ENCODE results near the gene DOCK9. TPM values are rescaled to one million over a fixed set of nuclear protein-coding genes. Genes with fewer than 3 reads are reported as not detected.

The DOCK9 gene
- total and polyA plus RNA-seq, 2 experiments from 2014 or later: 8.5 to 57.7 TPM

- TF ChIP-seq CTCF (conservative IDR thresholded peaks at IDR 0.05; ENCODE audit: low read depth in 2 of 2) (no peak), REST (IDR thresholded peaks at IDR 0.05; ENCODE audit: unreplicated experiment) (no peak), EZH2phosphoT487 (IDR thresholded peaks at IDR 0.05; ENCODE audit: unreplicated experiment) (no peak), STAT1 (IDR thresholded peaks at IDR 0.05; ENCODE audit: unreplicated experiment) (no peak), ZNF114 (CRISPR knock-in tag; IDR thresholded peaks at IDR 0.05) (no peak), EZH2 (IDR thresholded peaks at IDR 0.05; ENCODE audit: low read depth, unreplicated experiment) (no peak), CREB1 (CRISPR knock-in tag; IDR thresholded peaks at IDR 0.05; ENCODE audit: low read depth) (no peak), ETS1 (IDR thresholded peaks at IDR 0.05) (no peak)
These were observed 70.9 kb downstream of the DOCK9 start (continued) for GRCh38 chr13:98906746-98907502.

GRCh38 chr13:98905199-98905598 is 72.7 kb downstream of the DOCK9 start:
- ATAC-seq: no peak
- no peak overlapping the region for H3K27ac ChIP-seq (ENCODE audit: low read depth)
- no peak overlapping the region; the same call in 2 of the 3 replicates for H3K4me3 Mint-ChIP-seq

More at GRCh38 chr13:98905199-98905598, 72.7 kb downstream of the DOCK9 start:
- no peaks in the 10 kb centered on the region for H4K20me1 ChIP-seq (replicated peaks; ENCODE audit: insufficient read depth)
- no peaks in the 10 kb centered on the region for H3K79me2 ChIP-seq (replicated peaks; ENCODE audit: insufficient read depth)
- H3K36me3 ChIP-seq (ENCODE audit: insufficient read depth): no peaks in the 10 kb centered on the region
- no peaks in the 10 kb centered on the region for H3K27me3 ChIP-seq (ENCODE audit: insufficient read depth)
- no peak for DNase-seq (ENCODE audit: low spot score)
- Mint-ChIP-seq H3K27ac (no peak overlapping the region), H3K36me3 (ENCODE audit: low read depth) (no peaks in the 10 kb centered on the region), H3K4me1 (peaks cover 6% of the 10 kb centered on the region; the same call in 1 of the 3 replicates), H3K9me3 (no peaks in the 10 kb centered on the region), H3K27me3 (ENCODE audit: insufficient read depth, low read depth, poor library complexity) (no peaks in the 10 kb centered on the region)
- H2AFZ ChIP-seq: no peak overlapping the region
- no peaks in the 10 kb centered on the region for H3K4me1 ChIP-seq (ENCODE audit: insufficient read depth)
- H3K4me3 ChIP-seq: no peak overlapping the region
- H3F3A ChIP-seq (replicated peaks; ENCODE audit: low read depth): no peaks in the 10 kb centered on the region
- peaks cover 3% of the 10 kb centered on the region; the same call in 1 of the 2 replicates for H3K9me2 ChIP-seq (ENCODE audit: insufficient read depth)
- no peak overlapping the region for H3K4me2 ChIP-seq
- TF ChIP-seq REST (IDR thresholded peaks at IDR 0.05; ENCODE audit: unreplicated experiment): no peak
- no peak for TF ChIP-seq CREB1 (CRISPR knock-in tag; IDR thresholded peaks at IDR 0.05; ENCODE audit: low read depth)
